Right ventricle myocardium superior (tissue), 1 donor: Measurements from ENCODE around the gene NR6A1. TPM values are rescaled to one million over a fixed set of nuclear protein-coding genes. Genes with fewer than 3 reads are reported as not detected.

Experiments
- ATAC-seq: fragments of 200-7000 bp; cut with Tn5 transposase; one replicate; pipeline ENCODE4 v1.9.1; 2020; ENCODE audit warnings: mild to moderate bottlenecking; ENCODE audit not compliant: poor library complexity
- DNase-seq: peaks from one replicate; pipeline ENCODE4 v3.0.0-alpha.2; 2020
- intact Hi-C: fragments of 100-400 bp; cut with DNase I; formaldehyde crosslinking; loops from one replicate; pipeline ENCODE4 v1.11.2; 2022
- total RNA-seq: library from RNA; stranded (reverse); fragmentation: NEBNext Ultra II Directional; extraction: Animal tissue kit (Norgen Biotek cat#: 25700); gene quantifications from one replicate; pipeline ENCODE4 v1.2.1, GENCODE V29; 2021
- donor health status: DM: no; HTN: yes; CAD: no; lungs with severe emphysema.

The NR6A1 gene
- total RNA-seq, 1 donor from 2014 or later = 1.4 TPM

DNA sequence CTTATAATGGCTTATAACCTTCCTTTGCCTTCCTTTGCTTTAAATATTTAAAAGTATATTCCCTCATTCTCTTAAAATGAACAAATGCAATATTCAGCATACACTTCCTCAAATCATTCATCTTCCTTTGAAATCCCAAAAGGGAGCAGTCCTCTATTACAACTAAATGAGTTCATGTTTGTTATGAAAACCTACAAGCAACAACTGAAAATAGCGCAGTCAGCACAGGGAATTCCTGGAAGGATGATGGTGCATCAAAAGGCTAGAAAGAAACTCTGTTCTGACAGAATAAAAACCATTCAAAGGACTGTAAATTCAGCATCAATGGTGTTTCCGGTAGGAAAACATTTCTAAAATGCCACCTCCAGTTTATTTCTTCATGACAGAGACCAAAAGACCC, 3.3 kb downstream of the NR6A1 start:
- ATAC-seq (no peak), DNase-seq (no peak)
- intact Hi-C loops = no loop called here

DNA sequence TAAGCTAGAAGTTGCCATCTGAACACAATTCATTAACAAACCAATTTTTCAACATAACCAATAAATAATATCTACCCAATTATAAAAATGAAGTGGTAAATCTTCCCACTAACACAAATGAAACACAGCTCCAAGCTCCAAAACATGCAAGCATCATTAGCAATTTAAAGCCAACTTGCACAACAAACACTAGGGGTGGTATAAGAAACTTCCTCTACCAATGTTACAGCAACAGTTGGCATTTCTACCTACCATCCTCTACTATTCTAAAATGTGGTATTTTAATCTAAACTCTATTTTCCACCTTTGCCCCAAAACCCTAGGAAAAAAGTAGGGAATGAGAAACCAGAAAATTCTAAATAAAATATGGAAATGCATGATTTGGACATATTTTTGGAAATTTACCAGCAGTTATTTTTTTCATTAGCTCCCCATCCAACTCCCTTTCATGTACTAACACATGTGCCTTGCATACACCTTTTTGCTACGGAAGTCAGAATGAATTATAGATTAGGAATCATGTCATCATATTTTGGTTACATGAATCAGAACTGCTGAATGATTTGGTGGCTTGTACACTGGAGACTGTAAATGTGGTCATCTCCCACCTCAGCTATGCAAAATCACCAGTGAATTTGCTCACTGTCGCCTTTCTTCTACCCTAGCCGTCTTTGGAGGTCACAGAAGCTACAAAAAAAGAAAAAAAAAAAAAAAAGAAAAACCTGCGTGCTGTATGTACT, 4.1 kb downstream of the NR6A1 start:
- no peak for DNase-seq
- ATAC-seq = no peak
- intact Hi-C loops = no loop called here

DNA sequence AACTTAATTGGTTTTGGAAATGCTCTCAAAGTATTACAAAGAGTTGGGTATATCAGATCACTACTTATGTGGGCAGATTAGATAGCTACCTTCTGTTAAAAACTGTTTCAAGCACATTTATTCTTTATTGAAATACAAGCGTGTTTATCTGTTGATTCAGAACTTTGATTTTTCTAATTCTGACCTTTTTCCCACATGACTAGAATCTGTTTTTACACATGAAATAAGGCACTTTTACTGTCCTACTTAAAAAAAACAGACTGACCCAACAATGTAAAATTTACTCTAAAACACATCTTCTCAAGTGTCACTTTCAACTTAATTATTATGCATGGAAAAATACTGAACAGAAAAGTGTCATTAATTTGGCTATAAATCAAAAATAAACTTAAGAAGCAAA, 4.8 kb downstream of the NR6A1 start:
- DNase-seq = no peak
- intact Hi-C loops = no loop called here
- ATAC-seq = no peak

DNA sequence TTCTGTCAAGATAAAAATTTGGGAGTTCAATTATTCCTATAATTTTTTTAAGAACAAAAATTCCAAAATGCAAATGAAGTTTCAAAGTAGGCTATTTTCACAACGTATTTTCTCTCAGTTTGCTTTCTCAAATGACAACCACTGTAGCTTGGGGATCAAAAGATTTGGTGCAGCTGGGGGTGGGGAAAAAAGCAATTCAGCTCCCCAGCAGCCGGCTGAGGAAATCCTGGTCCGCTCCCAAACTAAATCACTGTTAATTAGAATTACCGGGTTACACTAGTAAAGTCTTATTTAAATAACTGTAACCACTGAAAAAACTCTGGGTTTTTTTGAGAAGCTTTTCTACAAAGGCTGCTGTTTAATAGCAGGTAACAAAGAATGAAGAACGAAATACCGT, 5.7 kb downstream of the NR6A1 start:
- intact Hi-C loops = no loop called here
- DNase-seq = no peak
- no peak for ATAC-seq

- intact Hi-C loops = no loop called here
- no peak for ATAC-seq
- no peak for DNase-seq
These were observed 6.2 kb downstream of the NR6A1 start for GRCh38 chr9:124764774-124765438.

DNA sequence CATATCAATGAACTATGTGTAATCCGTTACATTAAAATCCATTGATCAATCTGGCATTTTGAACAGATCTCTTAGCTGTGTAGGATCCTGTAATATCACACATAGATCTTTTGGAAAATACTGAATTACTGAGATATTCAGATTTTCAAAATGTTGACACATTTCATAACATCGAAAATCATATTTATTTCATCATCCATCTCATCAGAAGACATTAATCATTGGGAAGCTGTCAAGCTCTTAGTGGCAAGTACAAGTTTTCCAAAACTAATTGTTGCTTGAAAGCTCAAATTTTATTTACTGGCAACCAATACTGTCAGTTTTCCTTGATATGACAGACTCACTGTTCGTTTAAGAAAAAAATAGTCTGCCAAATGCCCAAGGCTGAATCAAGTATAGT, 8.5 kb downstream of the NR6A1 start:
- intact Hi-C loops = no loop called here
- DNase-seq (no peak), ATAC-seq (no peak)

- DNase-seq = no peak
- intact Hi-C loops = no loop called here
- no peak for ATAC-seq
These were observed 9.4 kb downstream of the NR6A1 start for GRCh38 chr9:124761710-124762109.

- no peak for DNase-seq
- ATAC-seq = no peak
- intact Hi-C loops = no loop called here
These were observed 9.9 kb downstream of the NR6A1 start for GRCh38 chr9:124761196-124761595.

DNA sequence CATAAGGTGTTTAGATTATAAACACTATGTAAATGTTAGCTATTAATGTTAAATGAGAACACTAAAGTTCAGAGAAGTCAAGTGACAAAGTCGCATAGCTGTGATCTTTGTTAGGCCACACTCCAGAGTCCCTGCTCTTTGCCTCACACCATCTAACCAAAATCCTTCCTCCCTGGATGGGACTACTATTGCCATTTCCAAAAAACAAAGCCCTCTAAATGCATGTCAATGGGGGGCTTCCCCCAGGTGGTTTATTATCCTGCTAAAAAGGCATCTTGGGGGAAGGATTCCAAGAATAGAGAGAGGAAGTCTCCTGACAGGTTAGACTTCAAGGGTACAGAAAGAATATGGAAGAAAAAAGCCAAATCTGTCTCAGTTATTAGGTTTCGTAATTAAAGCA, 10.4 kb downstream of the NR6A1 start:
- ATAC-seq = no peak
- intact Hi-C loops = no loop called here
- DNase-seq = no peak

DNA sequence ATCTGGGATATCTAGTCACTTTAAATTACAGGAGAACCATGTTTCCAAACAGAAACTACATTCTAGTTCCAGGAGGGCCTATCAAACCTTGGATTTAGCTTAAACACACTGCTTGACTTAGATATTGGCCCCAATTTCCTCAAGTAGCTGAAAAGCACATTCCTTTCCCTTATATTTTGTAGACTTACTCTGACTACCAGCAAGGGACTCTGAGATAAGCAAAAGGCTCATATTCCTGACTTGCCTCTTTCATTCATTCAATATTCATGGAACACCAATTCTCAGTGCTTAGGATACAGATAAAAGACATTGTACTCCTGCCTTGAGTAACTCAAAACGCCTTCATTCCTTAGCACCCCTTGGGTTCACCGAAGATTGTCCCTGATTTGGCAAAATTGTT, 11.8 kb downstream of the NR6A1 start:
- intact Hi-C loops = no loop called here
- no peak for DNase-seq
- ATAC-seq = no peak

DNA sequence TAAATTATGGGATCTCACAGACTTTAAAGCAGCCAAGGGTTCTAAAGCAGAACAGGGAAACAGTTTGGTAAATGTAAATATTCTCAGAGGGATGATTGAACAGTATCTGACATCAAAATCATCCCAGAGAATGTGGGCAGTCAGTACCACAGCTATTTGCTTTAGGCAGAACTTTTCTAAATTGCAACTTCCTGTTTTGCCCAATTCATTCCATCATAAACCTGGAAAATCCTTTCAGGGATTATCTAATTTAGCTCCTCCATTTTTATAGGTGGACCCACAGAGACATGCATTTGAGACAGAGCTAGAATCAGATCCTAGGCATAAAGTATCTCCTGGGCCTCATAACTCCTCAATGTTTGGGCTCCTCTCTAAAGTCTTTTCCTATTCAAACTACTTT, 12.4 kb downstream of the NR6A1 start:
- intact Hi-C loops = no loop called here
- DNase-seq (no peak), ATAC-seq (no peak)

DNA sequence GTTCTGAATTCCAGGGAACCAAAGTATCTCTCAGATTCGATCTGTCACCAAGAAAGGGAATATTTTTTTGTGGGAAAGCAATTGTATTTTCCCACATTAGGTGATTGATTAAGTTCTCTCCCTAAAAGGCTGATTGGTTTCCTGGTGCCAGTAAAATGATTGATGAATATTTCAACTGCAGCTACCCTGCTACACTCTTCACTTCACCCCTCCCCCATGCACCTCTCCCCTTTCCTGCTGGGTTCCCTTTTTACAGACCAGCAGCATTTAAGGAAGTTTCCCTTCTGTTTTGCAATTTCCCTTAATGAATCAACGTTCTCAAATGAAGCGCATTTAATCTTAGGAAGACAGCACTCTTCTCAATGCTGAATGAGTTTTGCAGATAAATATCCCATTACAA, 13.1 kb downstream of the NR6A1 start:
- DNase-seq (no peak), ATAC-seq (peak; percentile 61)
- intact Hi-C loops = no loop called here

GRCh38 chr9:124757616-124758015, 13.5 kb downstream of the NR6A1 start:
- ATAC-seq = peak; percentile 34
- intact Hi-C loops = no loop called here
- DNase-seq = no peak

DNA sequence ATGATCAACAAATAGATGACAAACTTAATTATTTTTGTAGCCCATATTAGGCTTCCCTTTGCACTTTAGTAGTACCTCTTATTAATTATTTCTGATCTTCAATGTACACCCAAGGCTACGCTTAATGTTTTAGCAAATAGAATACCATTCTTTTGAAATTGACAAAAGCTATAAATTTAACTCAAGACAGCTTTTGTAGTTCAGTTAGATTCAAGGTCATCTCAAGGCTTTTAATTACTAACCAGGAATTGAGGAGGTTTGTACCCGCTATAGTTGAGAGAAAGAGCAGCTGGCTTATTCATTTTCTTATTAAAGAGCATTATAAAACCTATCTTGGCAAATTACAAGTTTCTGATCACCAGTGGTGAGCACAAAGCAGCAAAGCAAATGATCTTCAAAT, 15.1 kb downstream of the NR6A1 start:
- DNase-seq (no peak), ATAC-seq (no peak)
- intact Hi-C loops = no loop called here

DNA sequence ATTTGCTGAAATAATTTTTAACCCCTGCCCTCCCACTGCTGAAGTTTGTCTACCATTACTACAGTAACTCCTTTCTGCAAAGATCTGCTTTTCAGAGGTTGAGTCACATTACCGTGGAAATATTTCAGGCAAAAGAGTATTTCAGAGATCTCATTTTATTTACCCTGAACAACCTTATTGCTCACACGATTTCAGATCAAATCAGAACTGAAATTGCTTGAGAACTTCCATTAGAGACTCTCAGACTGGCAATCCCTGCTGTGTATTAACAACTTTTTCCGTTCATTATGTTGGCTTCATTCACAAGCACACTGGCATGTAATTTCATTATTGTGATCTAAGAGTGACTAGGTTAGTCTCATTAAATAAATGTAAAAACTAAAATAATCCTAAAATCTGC, 16.1 kb downstream of the NR6A1 start:
- ATAC-seq = no peak
- no peak for DNase-seq
- intact Hi-C loops = no loop called here

- intact Hi-C loops = no loop called here
- ATAC-seq = no peak
- DNase-seq = no peak
These were observed 16.8 kb downstream of the NR6A1 start for GRCh38 chr9:124754289-124754688.

DNA sequence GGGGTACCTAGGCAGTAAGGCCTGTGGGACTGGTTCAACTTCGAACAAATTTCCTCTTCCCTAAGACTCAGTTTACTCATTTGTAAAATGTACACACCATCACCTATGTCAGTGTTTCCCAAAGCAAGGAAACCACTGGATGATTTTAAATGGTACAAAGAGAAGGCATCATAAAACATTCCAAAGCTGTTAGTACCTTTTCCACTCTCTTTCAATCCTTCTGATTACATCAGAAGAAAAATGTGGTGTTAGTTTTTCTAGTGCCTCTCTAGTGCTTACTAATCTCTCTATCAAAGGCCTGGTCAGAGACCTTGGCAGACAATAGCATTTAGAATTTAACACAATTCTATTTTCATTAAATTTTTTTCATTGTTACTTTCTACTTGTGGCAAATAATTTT, 18.1 kb downstream of the NR6A1 start:
- no peak for ATAC-seq
- no peak for DNase-seq
- intact Hi-C loops = no loop called here

- no peak for ATAC-seq
- no peak for DNase-seq
- intact Hi-C loops = no loop called here
These were observed 21.3 kb downstream of the NR6A1 start for GRCh38 chr9:124749781-124750180.

GRCh38 chr9:124749284-124749683, 21.8 kb downstream of the NR6A1 start:
- no peak for ATAC-seq
- intact Hi-C loops = no loop called here
- no peak for DNase-seq

GRCh38 chr9:124747065-124747464, 24.0 kb downstream of the NR6A1 start:
- ATAC-seq = no peak
- intact Hi-C loops = no loop called here
- DNase-seq = no peak
